Prostate gland (tissue), 2 donors: Measurements from ENCODE around the gene DUSP1.

ENCODE experiments used
- POLR2A ChIP-seq: fragments of 450-650 bp; IDR thresholded peaks from one replicate; pipeline ENCODE4 v1.6.1; 2016; ENCODE audit warnings: antibody characterized with exemption, mild to moderate bottlenecking
- POLR2AphosphoS5 ChIP-seq: sonication (generic); formaldehyde crosslinking; IDR thresholded peaks from one replicate; pipeline ENCODE4 v1.6.1; 2017; ENCODE audit warnings: antibody characterized with exemption
- TF ChIP-seq, protein P1 (sequence below), 4 experiments: fragments of 200-600 bp in 2 of 4; fragments of 450-650 bp in 2 of 4; sonication (generic) in 2 of 4; IDR thresholded peaks; 1 replicate in 3 of 4; 2 replicates in 1 of 4; pipeline ENCODE4 v1.5.1; 2016 to 2019; ENCODE audit warnings: antibody characterized with exemption in 4 of 4, mild to moderate bottlenecking in 2 of 4, moderate library complexity in 2 of 4

DNA sequence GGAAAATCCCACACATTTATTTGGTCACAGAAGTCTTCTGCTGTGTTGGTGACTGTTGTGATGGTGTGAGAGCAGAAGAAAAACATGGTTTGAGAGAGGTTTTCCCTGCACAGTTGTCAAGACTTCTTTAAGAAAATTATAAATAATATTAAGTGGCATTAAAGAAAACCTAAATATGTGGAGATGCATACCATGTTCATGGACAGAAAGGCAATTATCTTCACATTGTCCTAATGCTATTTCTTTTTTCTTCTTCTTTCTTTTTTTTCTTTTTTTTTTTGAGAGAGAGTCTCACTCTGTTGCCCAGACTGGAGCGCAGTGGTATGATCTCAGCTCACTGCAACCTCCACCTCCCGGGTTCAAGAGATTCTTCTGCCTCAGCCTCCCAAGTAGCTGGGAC, 38.8 kb upstream of the DUSP1 start:
- TF ChIP-seq POLR2A: no peak
- TF ChIP-seq, protein P1, sequence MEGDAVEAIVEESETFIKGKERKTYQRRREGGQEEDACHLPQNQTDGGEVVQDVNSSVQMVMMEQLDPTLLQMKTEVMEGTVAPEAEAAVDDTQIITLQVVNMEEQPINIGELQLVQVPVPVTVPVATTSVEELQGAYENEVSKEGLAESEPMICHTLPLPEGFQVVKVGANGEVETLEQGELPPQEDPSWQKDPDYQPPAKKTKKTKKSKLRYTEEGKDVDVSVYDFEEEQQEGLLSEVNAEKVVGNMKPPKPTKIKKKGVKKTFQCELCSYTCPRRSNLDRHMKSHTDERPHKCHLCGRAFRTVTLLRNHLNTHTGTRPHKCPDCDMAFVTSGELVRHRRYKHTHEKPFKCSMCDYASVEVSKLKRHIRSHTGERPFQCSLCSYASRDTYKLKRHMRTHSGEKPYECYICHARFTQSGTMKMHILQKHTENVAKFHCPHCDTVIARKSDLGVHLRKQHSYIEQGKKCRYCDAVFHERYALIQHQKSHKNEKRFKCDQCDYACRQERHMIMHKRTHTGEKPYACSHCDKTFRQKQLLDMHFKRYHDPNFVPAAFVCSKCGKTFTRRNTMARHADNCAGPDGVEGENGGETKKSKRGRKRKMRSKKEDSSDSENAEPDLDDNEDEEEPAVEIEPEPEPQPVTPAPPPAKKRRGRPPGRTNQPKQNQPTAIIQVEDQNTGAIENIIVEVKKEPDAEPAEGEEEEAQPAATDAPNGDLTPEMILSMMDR (IDR thresholded peaks at IDR 0.05): no peak
- TF ChIP-seq POLR2AphosphoS5: no peak
